ENCODE measurements around the gene RNF187. TPM values are rescaled to one million over a fixed set of nuclear protein-coding genes. Genes with fewer than 3 reads are reported as not detected.

The RNF187 gene
- total and polyA plus RNA-seq, 4 donors = 27.5 to 130 (median 37.2) TPM

- H3K36me3 ChIP-seq (ENCODE audit: control insufficient read depth in 4 of 4, insufficient read depth in 4 of 4, low read length in 4 of 4) = peaks cover 9 to 44% (median 22%) of the 10 kb centered on the region in 4 donors
- no peak overlapping the region for H3K9ac ChIP-seq (ENCODE audit: insufficient read depth in 1 of 2, low read length in 2 of 2)
- no peaks in the 10 kb centered on the region for H3K9me3 ChIP-seq (ENCODE audit: control insufficient read depth in 4 of 4, insufficient read depth in 3 of 4, low read length in 3 of 4)
- H3K4me1 ChIP-seq (ENCODE audit: control insufficient read depth in 5 of 5, insufficient read depth in 5 of 5, low read length in 5 of 5) = peaks cover 0 to 2% (median 0%) of the 10 kb centered on the region in 5 donors
- ATAC-seq (ENCODE audit: insufficient read depth, low FRiP score) = no peak
- no peaks in the 10 kb centered on the region for H3K27me3 ChIP-seq (ENCODE audit: control insufficient read depth in 3 of 3, insufficient read depth in 3 of 3, low read length in 2 of 3)
- DNase-seq = no peak
- TF ChIP-seq, protein P1, sequence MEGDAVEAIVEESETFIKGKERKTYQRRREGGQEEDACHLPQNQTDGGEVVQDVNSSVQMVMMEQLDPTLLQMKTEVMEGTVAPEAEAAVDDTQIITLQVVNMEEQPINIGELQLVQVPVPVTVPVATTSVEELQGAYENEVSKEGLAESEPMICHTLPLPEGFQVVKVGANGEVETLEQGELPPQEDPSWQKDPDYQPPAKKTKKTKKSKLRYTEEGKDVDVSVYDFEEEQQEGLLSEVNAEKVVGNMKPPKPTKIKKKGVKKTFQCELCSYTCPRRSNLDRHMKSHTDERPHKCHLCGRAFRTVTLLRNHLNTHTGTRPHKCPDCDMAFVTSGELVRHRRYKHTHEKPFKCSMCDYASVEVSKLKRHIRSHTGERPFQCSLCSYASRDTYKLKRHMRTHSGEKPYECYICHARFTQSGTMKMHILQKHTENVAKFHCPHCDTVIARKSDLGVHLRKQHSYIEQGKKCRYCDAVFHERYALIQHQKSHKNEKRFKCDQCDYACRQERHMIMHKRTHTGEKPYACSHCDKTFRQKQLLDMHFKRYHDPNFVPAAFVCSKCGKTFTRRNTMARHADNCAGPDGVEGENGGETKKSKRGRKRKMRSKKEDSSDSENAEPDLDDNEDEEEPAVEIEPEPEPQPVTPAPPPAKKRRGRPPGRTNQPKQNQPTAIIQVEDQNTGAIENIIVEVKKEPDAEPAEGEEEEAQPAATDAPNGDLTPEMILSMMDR (IDR thresholded peaks at IDR 0.05; ENCODE audit: control extremely low read depth, extremely low read depth) = no peak
- no peak overlapping the region for H3K27ac ChIP-seq (ENCODE audit: low read depth in 1 of 2, low read length in 1 of 2)
- 92 to 93% methylated on average over 15 of the region's 15 CpGs for WGBS, 2 donors
- no peak overlapping the region for H3K4me3 ChIP-seq
Measured at GRCh38 chr1:228494970-228495853, 8.0 kb downstream of the RNF187 start.

DNA sequence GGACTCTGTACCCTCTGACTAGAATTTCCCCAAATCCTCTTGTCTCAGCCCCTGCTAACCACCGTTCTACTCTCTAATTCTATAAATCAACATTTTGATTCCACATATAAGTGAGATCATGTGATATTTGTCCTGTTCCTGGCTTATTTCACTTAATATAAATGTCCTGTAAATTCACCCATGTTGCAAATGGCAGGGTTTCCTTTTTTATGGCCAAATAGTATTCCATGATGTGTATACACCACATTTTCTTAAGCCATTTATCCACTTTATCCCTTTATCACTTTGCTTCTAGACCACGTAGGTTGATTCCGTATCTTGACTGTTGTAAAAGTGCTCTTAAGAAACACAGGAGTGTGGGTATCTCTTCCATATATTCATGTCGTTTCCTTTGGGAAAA is 8.9 kb downstream of the RNF187 start:
- 96 to 99% methylated on average over 4 of the region's 4 CpGs for WGBS, 2 donors
- H3K4me3 ChIP-seq = no peak overlapping the region
- no peak overlapping the region for H3K27ac ChIP-seq (ENCODE audit: low read depth in 1 of 2, low read length in 1 of 2)
- DNase-seq = no peak
- no peaks in the 10 kb centered on the region for H3K9me3 ChIP-seq (ENCODE audit: control insufficient read depth in 4 of 4, insufficient read depth in 3 of 4, low read length in 3 of 4)
- H3K4me1 ChIP-seq (ENCODE audit: control insufficient read depth in 5 of 5, insufficient read depth in 5 of 5, low read length in 5 of 5) = peaks cover 0 to 1% (median 0%) of the 10 kb centered on the region in 5 donors
- H3K36me3 ChIP-seq (ENCODE audit: control insufficient read depth in 4 of 4, insufficient read depth in 4 of 4, low read length in 4 of 4) = peaks cover 9 to 36% (median 16%) of the 10 kb centered on the region in 4 donors
- no peak overlapping the region for H3K9ac ChIP-seq (ENCODE audit: insufficient read depth in 1 of 2, low read length in 2 of 2)
- TF ChIP-seq, protein P1 (IDR thresholded peaks at IDR 0.05; ENCODE audit: control extremely low read depth, extremely low read depth) = no peak
- ATAC-seq (ENCODE audit: insufficient read depth, low FRiP score) = no peak
- H3K27me3 ChIP-seq (ENCODE audit: control insufficient read depth in 3 of 3, insufficient read depth in 3 of 3, low read length in 2 of 3) = no peaks in the 10 kb centered on the region

DNA sequence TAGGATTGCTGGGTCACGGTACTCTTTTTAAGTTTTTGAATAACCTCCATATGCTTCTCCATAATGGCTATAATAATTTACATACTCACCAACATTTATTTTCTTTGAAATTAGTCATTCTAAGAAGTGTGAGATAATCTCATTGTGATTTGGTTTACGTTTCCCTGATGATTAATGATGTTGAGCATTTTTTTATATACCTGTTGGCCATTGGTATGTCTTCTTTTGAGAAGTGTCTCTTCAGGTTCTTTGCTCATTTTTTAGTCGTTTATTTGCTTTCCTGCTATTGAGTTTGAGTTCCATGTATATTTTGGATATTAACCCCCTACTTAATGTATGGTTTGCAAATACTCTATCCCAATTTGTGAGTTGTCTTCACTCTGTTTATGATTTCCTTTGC is 9.3 kb downstream of the RNF187 start:
- H3K36me3 ChIP-seq (ENCODE audit: control insufficient read depth in 4 of 4, insufficient read depth in 4 of 4, low read length in 4 of 4) = peaks cover 9 to 36% (median 16%) of the 10 kb centered on the region in 4 donors
- H3K4me3 ChIP-seq = no peak overlapping the region
- H3K9ac ChIP-seq (ENCODE audit: insufficient read depth in 1 of 2, low read length in 2 of 2) = no peak overlapping the region
- TF ChIP-seq, protein P1 (IDR thresholded peaks at IDR 0.05; ENCODE audit: control extremely low read depth, extremely low read depth) = no peak
- no peak overlapping the region for H3K27ac ChIP-seq (ENCODE audit: low read depth in 1 of 2, low read length in 1 of 2)
- no peak for DNase-seq
- H3K4me1 ChIP-seq (ENCODE audit: control insufficient read depth in 5 of 5, insufficient read depth in 5 of 5, low read length in 5 of 5) = peaks cover 0 to 4% (median 0%) of the 10 kb centered on the region in 5 donors
- H3K9me3 ChIP-seq (ENCODE audit: control insufficient read depth in 4 of 4, insufficient read depth in 3 of 4, low read length in 3 of 4) = no peaks in the 10 kb centered on the region
- WGBS, 2 donors = 80 to 91% methylated on average over 3 of the region's 3 CpGs
- no peaks in the 10 kb centered on the region for H3K27me3 ChIP-seq (ENCODE audit: control insufficient read depth in 3 of 3, insufficient read depth in 3 of 3, low read length in 2 of 3)
- no peak for ATAC-seq (ENCODE audit: insufficient read depth, low FRiP score)
